Activated naive CD8-positive, alpha-beta T cell (primary cell): ENCODE measurements around the gene SBNO1.
"Not testable (repeated sequence)": the region's sequence is repeated elsewhere in the genome, so short reads cannot be mapped to it uniquely, and the experiment has no call there.

Experiments
- H3K27ac Mint-ChIP-seq: one replicate; pipeline ENCODE4 v1.8.0; 2021; ENCODE audit warnings: mixed read lengths
- H3K27me3 Mint-ChIP-seq: one replicate; pipeline ENCODE4 v1.8.0; 2021; ENCODE audit warnings: mixed read lengths
- H3K36me3 Mint-ChIP-seq: one replicate; pipeline ENCODE4 v1.8.0; 2021; ENCODE audit warnings: mixed read lengths
- H3K4me1 Mint-ChIP-seq: one replicate; pipeline ENCODE4 v1.8.0; 2021; ENCODE audit warnings: low read depth, mixed read lengths
- H3K4me3 Mint-ChIP-seq: one replicate; pipeline ENCODE4 v1.8.0; 2021; ENCODE audit warnings: mild to moderate bottlenecking, mixed read lengths
- H3K9me3 Mint-ChIP-seq: one replicate; pipeline ENCODE4 v1.8.0; 2021; ENCODE audit warnings: low read depth, mixed read lengths

Gene SBNO1

GRCh38 chr12:123261196-123261595 lies 103.5 kb downstream of the SBNO1 start:
- no peak overlapping the region for H3K4me3 Mint-ChIP-seq
- H3K4me1 Mint-ChIP-seq, result no peaks in the 10 kb centered on the region
- H3K9me3 Mint-ChIP-seq, result no peaks in the 10 kb centered on the region
- H3K27me3 Mint-ChIP-seq, result no peaks in the 10 kb centered on the region
- H3K27ac Mint-ChIP-seq, result no peak overlapping the region
- peaks cover 2% of the 10 kb centered on the region for H3K36me3 Mint-ChIP-seq

- H3K4me1 Mint-ChIP-seq, result peaks cover 2% of the 10 kb centered on the region
- H3K27me3 Mint-ChIP-seq, result no peaks in the 10 kb centered on the region
- H3K4me3 Mint-ChIP-seq, result no peak overlapping the region
- peaks cover 2% of the 10 kb centered on the region for H3K36me3 Mint-ChIP-seq
- H3K9me3 Mint-ChIP-seq, result no peaks in the 10 kb centered on the region
- H3K27ac Mint-ChIP-seq, result peak overlapping the region; percentile 6
These were observed 104.6 kb downstream of the SBNO1 start for GRCh38 chr12:123260081-123260480.

- peaks cover 2% of the 10 kb centered on the region for H3K36me3 Mint-ChIP-seq
- peaks cover 8% of the 10 kb centered on the region for H3K4me1 Mint-ChIP-seq
- no peaks in the 10 kb centered on the region for H3K27me3 Mint-ChIP-seq
- H3K4me3 Mint-ChIP-seq, result no peak overlapping the region
- H3K9me3 Mint-ChIP-seq, result no peaks in the 10 kb centered on the region
- H3K27ac Mint-ChIP-seq, result no peak overlapping the region
These were observed 106.1 kb downstream of the SBNO1 start for GRCh38 chr12:123258593-123258992.

- Mint-ChIP-seq H3K9me3 (no peaks in the 10 kb centered on the region), H3K4me1 (peaks cover 34% of the 10 kb centered on the region), H3K27me3 (no peaks in the 10 kb centered on the region), H3K4me3 (no peak overlapping the region), H3K27ac (peak overlapping the region; percentile 76), H3K36me3 (peaks cover 2% of the 10 kb centered on the region)
These were observed 109.7 kb downstream of the SBNO1 start for GRCh38 chr12:123254853-123255446.

GRCh38 chr12:123253641-123254459 lies 110.8 kb downstream of the SBNO1 start:
- H3K27me3 Mint-ChIP-seq, result no peaks in the 10 kb centered on the region
- peaks cover 40% of the 10 kb centered on the region for H3K4me1 Mint-ChIP-seq
- peak overlapping the region; percentile 70 for H3K27ac Mint-ChIP-seq
- no peak overlapping the region for H3K4me3 Mint-ChIP-seq
- peaks cover 2% of the 10 kb centered on the region for H3K36me3 Mint-ChIP-seq
- H3K9me3 Mint-ChIP-seq, result no peaks in the 10 kb centered on the region

GRCh38 chr12:123252365-123252764 lies 112.3 kb downstream of the SBNO1 start:
- peaks cover 55% of the 10 kb centered on the region for H3K4me1 Mint-ChIP-seq
- not testable (repeated sequence) for H3K4me3 Mint-ChIP-seq

GRCh38 chr12:123251403-123252076 lies 113.1 kb downstream of the SBNO1 start:
- H3K4me1 Mint-ChIP-seq, result peaks cover 62% of the 10 kb centered on the region
- H3K36me3 Mint-ChIP-seq, result peaks cover 10% of the 10 kb centered on the region

More at GRCh38 chr12:123252365-123252764, 112.3 kb downstream of the SBNO1 start:
- not testable (repeated sequence) for H3K9me3 Mint-ChIP-seq, H3K27me3 Mint-ChIP-seq, H3K27ac Mint-ChIP-seq
- H3K36me3 Mint-ChIP-seq, result peaks cover 12% of the 10 kb centered on the region

GRCh38 chr12:123250471-123251383 lies 113.9 kb downstream of the SBNO1 start:
- peaks cover 10% of the 10 kb centered on the region for H3K36me3 Mint-ChIP-seq
- peak overlapping the region; percentile 88 for H3K27ac Mint-ChIP-seq
- peaks cover 69% of the 10 kb centered on the region for H3K4me1 Mint-ChIP-seq
- no peak overlapping the region for H3K4me3 Mint-ChIP-seq
- no peaks in the 10 kb centered on the region for H3K9me3 Mint-ChIP-seq
- no peaks in the 10 kb centered on the region for H3K27me3 Mint-ChIP-seq

More at GRCh38 chr12:123251403-123252076, 113.1 kb downstream of the SBNO1 start:
- Mint-ChIP-seq H3K4me3 (no peak overlapping the region), H3K27ac (peak overlapping the region; percentile 88), H3K9me3 (no peaks in the 10 kb centered on the region), H3K27me3 (no peaks in the 10 kb centered on the region)

GRCh38 chr12:123248996-123249741 lies 115.5 kb downstream of the SBNO1 start:
- Mint-ChIP-seq H3K36me3 (peaks cover 13% of the 10 kb centered on the region), H3K27ac (peak overlapping the region; percentile 77), H3K4me1 (peaks cover 70% of the 10 kb centered on the region)
- H3K9me3 Mint-ChIP-seq, H3K27me3 Mint-ChIP-seq, H3K4me3 Mint-ChIP-seq: not testable (repeated sequence)

GRCh38 chr12:123248129-123248528 lies 116.5 kb downstream of the SBNO1 start:
- Mint-ChIP-seq H3K27ac (peak overlapping the region; percentile 77), H3K4me3 (peak overlapping the region; percentile 42), H3K36me3 (peaks cover 13% of the 10 kb centered on the region), H3K4me1 (peaks cover 71% of the 10 kb centered on the region)
- H3K27me3 Mint-ChIP-seq, H3K9me3 Mint-ChIP-seq: not testable (repeated sequence)

GRCh38 chr12:123245678-123246077 lies 119.0 kb downstream of the SBNO1 start:
- Mint-ChIP-seq H3K9me3 (no peaks in the 10 kb centered on the region), H3K27ac (peak overlapping the region; percentile 75), H3K4me3 (peak overlapping the region; percentile 9), H3K27me3 (no peaks in the 10 kb centered on the region), H3K36me3 (peaks cover 13% of the 10 kb centered on the region), H3K4me1 (peaks cover 70% of the 10 kb centered on the region)

- Mint-ChIP-seq H3K27me3 (no peaks in the 10 kb centered on the region), H3K27ac (peak overlapping the region; percentile 61), H3K4me1 (peaks cover 59% of the 10 kb centered on the region), H3K9me3 (no peaks in the 10 kb centered on the region), H3K4me3 (no peak overlapping the region), H3K36me3 (peaks cover 13% of the 10 kb centered on the region)
These were observed 120.9 kb downstream of the SBNO1 start for GRCh38 chr12:123243671-123244262.

GRCh38 chr12:123242116-123242904 lies 122.3 kb downstream of the SBNO1 start:
- Mint-ChIP-seq H3K27me3 (no peaks in the 10 kb centered on the region), H3K27ac (peak overlapping the region; percentile 89), H3K4me3 (peak overlapping the region; percentile 38), H3K4me1 (peaks cover 59% of the 10 kb centered on the region), H3K36me3 (peaks cover 3% of the 10 kb centered on the region), H3K9me3 (no peaks in the 10 kb centered on the region)
